ENCODE data around the gene COMMD1. TPM values are rescaled to one million over a fixed set of nuclear protein-coding genes. Genes with fewer than 3 reads are reported as not detected.
A peak's percentile ranks its signal among the peaks of the same experiment; 100 is the strongest.

Gene COMMD1
- total RNA-seq, 1 donor: 60.7 TPM

GRCh38 chr2:61966087-61966727 lies 60.7 kb downstream of the COMMD1 start:
- no peak overlapping the region for H3K4me3 ChIP-seq (ENCODE audit: low read depth, low read length)
- peak; percentile 2 for TF ChIP-seq CTCF (IDR thresholded peaks at IDR 0.05; ENCODE audit: insufficient read depth, low read length)
- no peak for DNase-seq (ENCODE audit: low read depth)

- DNase-seq (ENCODE audit: low read depth): no peak
- no peak overlapping the region for H3K4me3 ChIP-seq (ENCODE audit: low read depth, low read length)
- no peak for TF ChIP-seq CTCF (IDR thresholded peaks at IDR 0.05; ENCODE audit: insufficient read depth, low read length)
Observed at GRCh38 chr2:61967262-61967661, 61.8 kb downstream of the COMMD1 start.

DNA sequence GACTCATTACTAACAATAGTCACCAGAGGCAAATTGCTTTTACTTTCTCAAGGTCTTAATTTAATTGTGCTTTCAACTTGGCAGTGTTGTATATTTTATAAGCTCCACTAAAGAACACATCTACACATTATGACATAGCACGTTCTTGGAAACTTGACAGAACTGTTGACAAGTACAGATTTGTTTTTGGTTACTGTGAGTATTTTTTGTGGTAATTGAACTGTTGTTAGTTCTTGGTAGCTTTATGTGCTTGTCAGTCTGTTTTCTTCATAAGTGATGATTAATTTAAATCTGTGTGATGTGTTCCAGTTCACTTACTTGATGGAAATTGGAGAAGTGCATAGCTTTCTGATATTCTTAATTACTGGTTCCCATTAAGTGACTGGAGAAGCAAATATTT lies 63.9 kb downstream of the COMMD1 start:
- TF ChIP-seq CTCF (IDR thresholded peaks at IDR 0.05; ENCODE audit: insufficient read depth, low read length): no peak
- DNase-seq (ENCODE audit: low read depth): no peak
- H3K4me3 ChIP-seq (ENCODE audit: low read depth, low read length): no peak overlapping the region

- DNase-seq (ENCODE audit: low read depth): no peak
- no peak overlapping the region for H3K4me3 ChIP-seq (ENCODE audit: low read depth, low read length)
- no peak for TF ChIP-seq CTCF (IDR thresholded peaks at IDR 0.05; ENCODE audit: insufficient read depth, low read length)
Observed at GRCh38 chr2:61970807-61971556, 65.5 kb downstream of the COMMD1 start.

- H3K4me3 ChIP-seq (ENCODE audit: low read depth, low read length): no peak overlapping the region
- DNase-seq (ENCODE audit: low read depth): no peak
- no peak for TF ChIP-seq CTCF (IDR thresholded peaks at IDR 0.05; ENCODE audit: insufficient read depth, low read length)
Observed at GRCh38 chr2:61978522-61978921, 73.0 kb downstream of the COMMD1 start.

DNA sequence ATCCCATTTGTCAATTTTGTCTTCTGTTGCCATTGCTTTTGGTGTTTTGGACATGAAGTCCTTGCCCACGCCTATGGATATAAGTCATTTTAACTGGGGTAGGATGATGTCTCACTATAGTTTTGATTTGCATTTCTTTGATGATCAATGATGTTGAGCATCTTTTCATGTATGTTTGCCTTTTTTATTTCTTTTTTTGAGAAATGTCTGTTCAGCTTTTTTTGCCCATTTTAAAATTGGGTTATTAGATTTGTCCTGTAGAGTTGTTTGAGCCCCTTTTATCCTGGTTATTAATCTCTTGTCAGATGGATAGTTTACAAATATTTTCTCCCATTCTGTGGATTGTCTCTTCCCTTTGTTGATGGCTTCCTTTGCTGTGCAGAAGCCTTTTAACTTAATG lies 75.3 kb downstream of the COMMD1 start:
- no peak for TF ChIP-seq CTCF (IDR thresholded peaks at IDR 0.05; ENCODE audit: insufficient read depth, low read length)
- no peak overlapping the region for H3K4me3 ChIP-seq (ENCODE audit: low read depth, low read length)
- DNase-seq (ENCODE audit: low read depth): no peak
